AG08395 (cell line): ENCODE results near the gene CDH23.
A peak's percentile ranks its signal among the peaks of the same experiment; 100 is the strongest.

ENCODE experiments used
- DNase-seq: peaks from one replicate; pipeline ENCODE4 v3.0.0; 2012; ENCODE audit warnings: mixed read lengths, low spot score

Gene CDH23

GRCh38 chr10:71423250-71423649 lies 26.5 kb downstream of the CDH23 start:
- DNase-seq: no peak

GRCh38 chr10:71423901-71424300 lies 27.2 kb downstream of the CDH23 start:
- DNase-seq: no peak

GRCh38 chr10:71424496-71425194 lies 27.9 kb downstream of the CDH23 start:
- DNase-seq: no peak

- DNase-seq: no peak
These were observed 29.4 kb downstream of the CDH23 start for GRCh38 chr10:71426058-71426605.

GRCh38 chr10:71427246-71427645 lies 30.5 kb downstream of the CDH23 start:
- no peak for DNase-seq

GRCh38 chr10:71429304-71429703 lies 32.6 kb downstream of the CDH23 start:
- DNase-seq: no peak

GRCh38 chr10:71429929-71430328 lies 33.2 kb downstream of the CDH23 start:
- DNase-seq: no peak

GRCh38 chr10:71431239-71432100 lies 34.8 kb downstream of the CDH23 start:
- DNase-seq: no peak

GRCh38 chr10:71432101-71432905 lies 35.6 kb downstream of the CDH23 start:
- no peak for DNase-seq

GRCh38 chr10:71432956-71433767 lies 36.4 kb downstream of the CDH23 start:
- no peak for DNase-seq

- no peak for DNase-seq
These were observed 37.3 kb downstream of the CDH23 start for GRCh38 chr10:71433768-71434744.

GRCh38 chr10:71434760-71435394 lies 38.2 kb downstream of the CDH23 start:
- no peak for DNase-seq

- DNase-seq: peak; percentile 24
These were observed 39.0 kb downstream of the CDH23 start for GRCh38 chr10:71435571-71436267.

GRCh38 chr10:71436268-71437125 lies 39.8 kb downstream of the CDH23 start:
- no peak for DNase-seq

- DNase-seq: no peak
These were observed 40.9 kb downstream of the CDH23 start for GRCh38 chr10:71437537-71438092.

- no peak for DNase-seq
These were observed 42.0 kb downstream of the CDH23 start for GRCh38 chr10:71438761-71439160.

- no peak for DNase-seq
These were observed 43.1 kb downstream of the CDH23 start for GRCh38 chr10:71439670-71440425.
